OCI-LY1 (cell line): ENCODE data around the gene CCDC70.

Source experiments
- H2AFZ ChIP-seq: fragments of 200-600 bp; sonication (generic), shearing (Covaris generic); 2 replicates; pipeline ENCODE4 v1.6.0; 2014; ENCODE audit warnings: antibody characterized with exemption, mild to moderate bottlenecking, low read length
- H3F3A ChIP-seq: fragments of 200-600 bp; sonication (generic), shearing (Covaris generic); 2 replicates; pipeline ENCODE4 v1.6.0; 2014; ENCODE audit warnings: mild to moderate bottlenecking, antibody characterized with exemption, low read length, moderate library complexity; ENCODE audit not compliant: insufficient read depth
- H3K27ac ChIP-seq: fragments of 200-600 bp; sonication (generic); 2 replicates; pipeline ENCODE4 v1.5.1; 2014; ENCODE audit warnings: low read length, mixed run types, mild to moderate bottlenecking, low read depth; ENCODE audit not compliant: poor library complexity, severe bottlenecking
- H3K27me3 ChIP-seq: fragments of 200-600 bp; sonication (generic); 2 replicates; pipeline ENCODE4 v1.6.0; 2014; ENCODE audit warnings: antibody characterized with exemption, mild to moderate bottlenecking, low read length, moderate library complexity; ENCODE audit not compliant: insufficient read depth
- H3K36me3 ChIP-seq: fragments of 200-600 bp; sonication (generic); 2 replicates; pipeline ENCODE4 v1.6.1; 2014; ENCODE audit warnings: mild to moderate bottlenecking, antibody characterized with exemption, low read length, moderate library complexity, mixed read lengths; ENCODE audit not compliant: insufficient read depth
- H3K4me1 ChIP-seq: fragments of 200-600 bp; sonication (generic); 2 replicates; pipeline ENCODE4 v1.5.1; 2014; ENCODE audit warnings: mild to moderate bottlenecking, low read length, moderate library complexity; ENCODE audit not compliant: insufficient read depth, severe bottlenecking
- H3K4me2 ChIP-seq: fragments of 200-600 bp; sonication (generic), shearing (Covaris generic); 2 replicates; pipeline ENCODE4 v1.6.1; 2014; ENCODE audit warnings: low read length
- H3K4me3 ChIP-seq: fragments of 200-600 bp; sonication (generic); 2 replicates; pipeline ENCODE4 v1.5.1; 2014; ENCODE audit warnings: low read length, low read depth, mild to moderate bottlenecking, mixed read lengths; ENCODE audit not compliant: poor library complexity, severe bottlenecking
- H3K79me2 ChIP-seq: fragments of 200-600 bp; shearing (Covaris generic); 2 replicates; pipeline ENCODE4 v1.6.1; 2016; ENCODE audit warnings: mixed run types, low read length, mixed read lengths; ENCODE audit not compliant: insufficient read depth
- H3K9ac ChIP-seq: fragments of 200-600 bp; sonication (generic), shearing (Covaris generic); 2 replicates; pipeline ENCODE4 v1.6.1; 2014; ENCODE audit warnings: mild to moderate bottlenecking, low read length, mixed read lengths
- H3K9me2 ChIP-seq: fragments of 200-600 bp; sonication (generic), shearing (Covaris generic); 2 replicates; pipeline ENCODE4 v1.6.1; 2014; ENCODE audit warnings: low read depth, mild to moderate bottlenecking, low read length, mixed read lengths
- H3K9me3 ChIP-seq: fragments of 200-600 bp; shearing (Covaris generic); 2 replicates; pipeline ENCODE4 v1.6.1; 2014; ENCODE audit warnings: low read length, mixed read lengths
- H4K20me1 ChIP-seq: fragments of 200-600 bp; sonication (generic), shearing (Covaris generic); 2 replicates; pipeline ENCODE4 v1.6.0; 2016; ENCODE audit warnings: mild to moderate bottlenecking, low read length; ENCODE audit not compliant: insufficient read depth
- CTCF ChIP-seq: fragments of 200-600 bp; sonication (generic), shearing (Covaris generic); IDR thresholded peaks from 2 replicates; pipeline ENCODE4 v1.5.1; 2017; ENCODE audit warnings: mild to moderate bottlenecking, antibody characterized with exemption, low read length, moderate library complexity, mixed read lengths
- EZH2 ChIP-seq: fragments of 200-600 bp; sonication (generic), shearing (Covaris generic); IDR thresholded peaks from 2 replicates; pipeline ENCODE4 v1.8.0; 2017; ENCODE audit warnings: borderline replicate concordance, mixed run types, mild to moderate bottlenecking, antibody characterized with exemption, low read length, moderate library complexity, mixed read lengths

Gene CCDC70

GRCh38 chr13:51892657-51893056 lies 30.9 kb downstream of the CCDC70 start:
- Histone ChIP-seq H3K9me3 (no peaks in the 10 kb centered on the region), H4K20me1 (no peaks in the 10 kb centered on the region), H3K27ac (no peak overlapping the region), H3K79me2 (no peaks in the 10 kb centered on the region), H3K4me2 (no peak overlapping the region), H3K4me1 (no peaks in the 10 kb centered on the region), H2AFZ (no peak overlapping the region), H3K4me3 (no peak overlapping the region), H3K27me3 (no peaks in the 10 kb centered on the region), H3F3A (no peaks in the 10 kb centered on the region), H3K36me3 (no peaks in the 10 kb centered on the region), H3K9me2 (no peaks in the 10 kb centered on the region), H3K9ac (no peak overlapping the region)
- TF ChIP-seq CTCF (no peak), EZH2 (no peak)

- H3K36me3 ChIP-seq, result no peaks in the 10 kb centered on the region
- no peak overlapping the region for H3K27ac ChIP-seq
- no peak overlapping the region for H2AFZ ChIP-seq
- H3K9me2 ChIP-seq, result no peaks in the 10 kb centered on the region
- no peaks in the 10 kb centered on the region for H4K20me1 ChIP-seq
- H3K27me3 ChIP-seq, result no peaks in the 10 kb centered on the region
- no peak for TF ChIP-seq CTCF
- no peak for TF ChIP-seq EZH2
- no peak overlapping the region for H3K9ac ChIP-seq
- no peak overlapping the region for H3K4me3 ChIP-seq
- H3K9me3 ChIP-seq, result no peaks in the 10 kb centered on the region
- no peaks in the 10 kb centered on the region for H3K79me2 ChIP-seq
- H3K4me1 ChIP-seq, result no peaks in the 10 kb centered on the region
- no peaks in the 10 kb centered on the region for H3F3A ChIP-seq
- H3K4me2 ChIP-seq, result no peak overlapping the region
Observed at GRCh38 chr13:51894239-51894638, 32.5 kb downstream of the CCDC70 start.

GRCh38 chr13:51895906-51896888 lies 34.4 kb downstream of the CCDC70 start:
- no peak overlapping the region for H3K27ac ChIP-seq
- H3K4me2 ChIP-seq, result no peak overlapping the region
- H3K27me3 ChIP-seq, result no peaks in the 10 kb centered on the region
- H2AFZ ChIP-seq, result no peak overlapping the region
- TF ChIP-seq CTCF, result peak; percentile 79
- TF ChIP-seq EZH2, result no peak
- H3K4me3 ChIP-seq, result no peak overlapping the region
- H3F3A ChIP-seq, result no peaks in the 10 kb centered on the region
- H3K9me2 ChIP-seq, result no peaks in the 10 kb centered on the region
- no peaks in the 10 kb centered on the region for H3K36me3 ChIP-seq
- H3K9me3 ChIP-seq, result no peaks in the 10 kb centered on the region
- no peaks in the 10 kb centered on the region for H3K4me1 ChIP-seq
- no peaks in the 10 kb centered on the region for H3K79me2 ChIP-seq
- no peak overlapping the region for H3K9ac ChIP-seq
- H4K20me1 ChIP-seq, result no peaks in the 10 kb centered on the region
